ENCODE data around the gene SPOP.

GRCh38 chr17:49698005-49698404 is 20.1 kb upstream of the SPOP start:
- no peak for TF ChIP-seq CTCF (IDR thresholded peaks at IDR 0.05)
- TF ChIP-seq POLR2A (IDR thresholded peaks at IDR 0.05) = no peak
